Brain microvascular endothelial cell (primary cell): ENCODE measurements around the gene TUBA1B.
A peak's percentile ranks its signal among the peaks of the same experiment; 100 is the strongest.

ENCODE experiments used
- DNase-seq: peaks from one replicate; pipeline ENCODE4 v3.0.0-alpha.2; 2020
- H3K27ac ChIP-seq: fragments of 250-450 bp; sonication (Bioruptor Pico); 2 replicates; pipeline ENCODE4 v1.5.1; 2020; ENCODE audit warnings: mild to moderate bottlenecking, moderate library complexity
- H3K27me3 ChIP-seq: fragments of 250-450 bp; sonication (Bioruptor Pico); replicated peaks from 2 replicates; pipeline ENCODE4 v1.5.1; 2020; ENCODE audit warnings: mild to moderate bottlenecking
- H3K36me3 ChIP-seq: fragments of 250-450 bp; sonication (Bioruptor Pico); replicated peaks from 2 replicates; pipeline ENCODE4 v1.5.1; 2020; ENCODE audit warnings: mild to moderate bottlenecking
- H3K4me3 ChIP-seq: 2 replicates; pipeline ENCODE4 v1.5.1; 2011; ENCODE audit warnings: low read depth, mild to moderate bottlenecking, control low read depth, low read length, moderate library complexity
- in situ Hi-C: cut with HindIII; loops from 2 replicates; pipeline ENCODE4 v1.10.0; 2017; ENCODE audit warnings: low sequenced_read_pairs, low pct_ligation_motif_present
- TF ChIP-seq, protein P1 (sequence below): IDR thresholded peaks from 2 replicates; pipeline ENCODE4 v1.5.1; 2011; ENCODE audit warnings: low read depth, mild to moderate bottlenecking, moderate library complexity, low read length, control low read depth, inconsistent platforms; ENCODE audit errors: missing control alignments

TUBA1B gene

DNA sequence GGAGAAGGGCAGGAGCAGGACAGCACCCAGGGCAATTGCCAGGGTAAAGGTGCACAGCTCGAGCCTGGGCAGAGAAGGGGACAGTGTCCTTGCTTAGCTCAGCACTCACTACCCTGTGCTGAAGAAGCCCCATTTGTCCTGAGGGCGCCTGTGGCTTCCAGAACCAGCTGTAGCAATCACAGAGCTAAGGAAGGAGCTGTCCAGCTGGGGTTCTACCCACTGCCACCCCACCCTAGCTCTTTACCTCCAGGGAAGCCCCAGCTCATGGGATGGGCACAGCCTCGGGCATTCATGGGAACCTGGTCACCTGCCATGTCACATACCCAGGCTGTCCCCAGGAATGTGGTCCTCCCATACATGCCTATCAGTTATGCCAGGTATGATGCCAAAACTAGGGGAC, 26.4 kb downstream of the TUBA1B start:
- H3K27ac ChIP-seq = no peak overlapping the region
- DNase-seq = no peak
- no peak overlapping the region for H3K4me3 ChIP-seq
- in situ Hi-C loops = no loop called here
- H3K36me3 ChIP-seq = peaks cover 48% of the 10 kb centered on the region
- TF ChIP-seq, protein P1, sequence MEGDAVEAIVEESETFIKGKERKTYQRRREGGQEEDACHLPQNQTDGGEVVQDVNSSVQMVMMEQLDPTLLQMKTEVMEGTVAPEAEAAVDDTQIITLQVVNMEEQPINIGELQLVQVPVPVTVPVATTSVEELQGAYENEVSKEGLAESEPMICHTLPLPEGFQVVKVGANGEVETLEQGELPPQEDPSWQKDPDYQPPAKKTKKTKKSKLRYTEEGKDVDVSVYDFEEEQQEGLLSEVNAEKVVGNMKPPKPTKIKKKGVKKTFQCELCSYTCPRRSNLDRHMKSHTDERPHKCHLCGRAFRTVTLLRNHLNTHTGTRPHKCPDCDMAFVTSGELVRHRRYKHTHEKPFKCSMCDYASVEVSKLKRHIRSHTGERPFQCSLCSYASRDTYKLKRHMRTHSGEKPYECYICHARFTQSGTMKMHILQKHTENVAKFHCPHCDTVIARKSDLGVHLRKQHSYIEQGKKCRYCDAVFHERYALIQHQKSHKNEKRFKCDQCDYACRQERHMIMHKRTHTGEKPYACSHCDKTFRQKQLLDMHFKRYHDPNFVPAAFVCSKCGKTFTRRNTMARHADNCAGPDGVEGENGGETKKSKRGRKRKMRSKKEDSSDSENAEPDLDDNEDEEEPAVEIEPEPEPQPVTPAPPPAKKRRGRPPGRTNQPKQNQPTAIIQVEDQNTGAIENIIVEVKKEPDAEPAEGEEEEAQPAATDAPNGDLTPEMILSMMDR = no peak
- H3K27me3 ChIP-seq = no peaks in the 10 kb centered on the region

GRCh38 chr12:49100380-49100779, 30.8 kb downstream of the TUBA1B start:
- TF ChIP-seq, protein P1 = no peak
- in situ Hi-C loops = no loop called here
- Histone ChIP-seq H3K27me3 (no peaks in the 10 kb centered on the region), H3K36me3 (peaks cover 78% of the 10 kb centered on the region), H3K4me3 (no peak overlapping the region), H3K27ac (no peak overlapping the region)
- DNase-seq = no peak

GRCh38 chr12:49098703-49099102, 32.5 kb downstream of the TUBA1B start:
- peaks cover 68% of the 10 kb centered on the region for H3K36me3 ChIP-seq
- in situ Hi-C loops = no loop called here
- H3K27me3 ChIP-seq = no peaks in the 10 kb centered on the region
- no peak overlapping the region for H3K4me3 ChIP-seq
- TF ChIP-seq, protein P1 = no peak
- H3K27ac ChIP-seq = no peak overlapping the region
- no peak for DNase-seq

DNA sequence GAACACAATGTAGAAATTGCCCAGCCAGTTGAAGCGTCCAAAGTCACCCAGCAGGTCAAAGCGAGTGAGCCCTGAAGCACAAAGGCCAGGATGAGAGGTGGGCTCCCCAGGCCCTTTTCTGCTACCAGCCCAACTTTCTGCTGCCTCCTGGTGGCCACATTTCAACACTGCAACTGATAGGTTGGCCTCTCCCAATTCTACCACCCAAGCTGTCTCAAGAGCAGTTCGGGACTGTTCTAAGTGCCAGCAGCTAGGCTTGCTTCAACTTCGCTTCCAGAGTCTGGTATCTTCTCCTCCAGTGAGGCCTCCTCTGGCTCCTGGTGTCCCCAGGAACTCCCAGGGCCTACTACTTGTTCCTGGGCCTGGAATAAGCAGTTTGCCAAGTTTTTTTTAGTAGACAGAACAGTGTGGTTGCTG, 33.2 kb downstream of the TUBA1B start:
- in situ Hi-C loops = no loop called here

GRCh38 chr12:49097381-49097780, 33.8 kb downstream of the TUBA1B start:
- Histone ChIP-seq H3K4me3 (no peak overlapping the region), H3K27ac (no peak overlapping the region), H3K27me3 (no peaks in the 10 kb centered on the region), H3K36me3 (peaks cover 56% of the 10 kb centered on the region)
- no peak for DNase-seq
- in situ Hi-C loops = no loop called here
- TF ChIP-seq, protein P1 = peak; percentile 4

More for the DNA sequence above, 33.2 kb downstream of the TUBA1B start:
- TF ChIP-seq, protein P1 = peak; percentile 91
- Histone ChIP-seq H3K27me3 (no peaks in the 10 kb centered on the region), H3K36me3 (peaks cover 63% of the 10 kb centered on the region), H3K27ac (no peak overlapping the region), H3K4me3 (no peak overlapping the region)
- DNase-seq = no peak

GRCh38 chr12:49094975-49095365, 36.2 kb downstream of the TUBA1B start:
- H3K4me3 ChIP-seq = no peak overlapping the region
- TF ChIP-seq, protein P1 = no peak
- in situ Hi-C loops = no loop called here
- H3K27ac ChIP-seq = no peak overlapping the region
- peaks cover 2% of the 10 kb centered on the region for H3K27me3 ChIP-seq
- no peak for DNase-seq
- H3K36me3 ChIP-seq = peaks cover 32% of the 10 kb centered on the region
